Endothelial cell of umbilical vein (primary cell): Measurements from ENCODE around the gene LPIN1. TPM values are rescaled to one million over a fixed set of nuclear protein-coding genes. Genes with fewer than 3 reads are reported as not detected.

Experiments
- BruUV-seq: library from RNA; stranded (reverse); fragments of 400-500 nt; replicated peaks from 2 replicates; lab custom pipeline; 2021; lab: Mats Ljungman, UMichigan
- CTCF ChIA-PET: fragments of 300-600, 350-600 bp; sonication (Branson Sonifier 250); formaldehyde crosslinking; loops from one replicate; lab custom pipeline; 2021; ENCODE audit warnings: antibody characterized with exemption, inconsistent platforms; lab: Charles Lee
- POLR2A ChIA-PET: fragments of 300-600, 350-600 bp; sonication (Branson Sonifier 250); formaldehyde crosslinking; loops from one replicate; lab custom pipeline; 2021; ENCODE audit warnings: antibody characterized with exemption, inconsistent platforms; lab: Charles Lee
- DNase-seq: peaks from one replicate; pipeline ENCODE4 v3.0.0-alpha.2; 2011; ENCODE audit warnings: low read depth, low spot score
- FAIRE-seq: peaks from 2 replicates; lab custom pipeline; 2011; peaks lifted over from hg19 to GRCh38; lab: Jason Lieb, UNC
- H2AFZ ChIP-seq: 2 replicates; pipeline ENCODE4 v1.6.0; 2012; ENCODE audit warnings: low read depth, low read length, control low read depth, inconsistent platforms
- H3K27ac ChIP-seq: 2 replicates; pipeline ENCODE4 v1.5.1; 2011; ENCODE audit warnings: low read depth, mild to moderate bottlenecking, control low read depth, low read length, moderate library complexity; ENCODE audit not compliant: insufficient read depth
- H3K27me3 ChIP-seq, 2 experiments: 2 replicates each; pipeline versions ENCODE4 v1.6.0 to v1.6.1; 2011; ENCODE audit warnings: low read length in 2 of 2, mixed read lengths in 1 of 2; ENCODE audit not compliant: control insufficient read depth in 2 of 2, insufficient read depth in 2 of 2
- H3K36me3 ChIP-seq, 2 experiments: 2 replicates in 1 of 2; 3 replicates in 1 of 2; pipeline ENCODE4 v1.5.1; 2011; ENCODE audit warnings: low read length in 2 of 2, mild to moderate bottlenecking in 1 of 2, moderate library complexity in 1 of 2; ENCODE audit not compliant: control insufficient read depth in 2 of 2, insufficient read depth in 2 of 2; ENCODE audit errors: extremely low read depth in 1 of 2
- H3K4me1 ChIP-seq: 3 replicates; pipeline ENCODE4 v1.5.1; 2011; ENCODE audit warnings: mild to moderate bottlenecking, low read length; ENCODE audit not compliant: control insufficient read depth, insufficient read depth; ENCODE audit errors: extremely low read depth
- H3K4me2 ChIP-seq: 2 replicates; pipeline ENCODE4 v1.6.1; 2011; ENCODE audit warnings: low read length, control low read depth, mixed read lengths; ENCODE audit not compliant: insufficient read depth
- H3K4me3 ChIP-seq, 3 experiments: fragments of 200-600 bp in 1 of 3; sonication (generic), shearing (Covaris generic) in 1 of 3; replicated peaks in 1 of 3; 2 replicates each; pipeline ENCODE4 v1.5.1; 2011 to 2016; ENCODE audit warnings: control low read depth in 3 of 3, low read length in 3 of 3, mild to moderate bottlenecking in 2 of 3, inconsistent platforms in 1 of 3, low read depth in 1 of 3, moderate library complexity in 1 of 3; ENCODE audit not compliant: insufficient read depth in 1 of 3
- H3K79me2 ChIP-seq: 2 replicates; pipeline ENCODE4 v1.6.0; 2012; ENCODE audit warnings: low read length, inconsistent platforms; ENCODE audit not compliant: control insufficient read depth, insufficient read depth
- H3K9ac ChIP-seq: replicated peaks from 2 replicates; pipeline ENCODE3; 2011; ENCODE audit warnings: low read length, control low read depth; ENCODE audit not compliant: insufficient read depth; ENCODE audit errors: extremely low read depth
- H3K9me1 ChIP-seq: replicated peaks from 3 replicates; pipeline ENCODE4 v1.6.0; 2011; ENCODE audit warnings: mild to moderate bottlenecking, low read length; ENCODE audit not compliant: control insufficient read depth, insufficient read depth; ENCODE audit errors: extremely low read depth
- H3K9me3 ChIP-seq: replicated peaks from 2 replicates; pipeline ENCODE4 v1.5.1; 2012; ENCODE audit warnings: low read length, inconsistent platforms; ENCODE audit not compliant: control insufficient read depth, insufficient read depth
- H4K20me1 ChIP-seq: replicated peaks from 2 replicates; pipeline ENCODE3; 2011; ENCODE audit warnings: mild to moderate bottlenecking, low read length; ENCODE audit not compliant: control insufficient read depth, insufficient read depth; ENCODE audit errors: extremely low read depth
- CTCF ChIP-seq, 2 donors: IDR thresholded peaks; 1 replicate in 1 of 2; 2 replicates in 1 of 2; pipeline ENCODE4 v1.5.1; 2011; ENCODE audit warnings: low read length in 2 of 2, mild to moderate bottlenecking in 2 of 2, moderate library complexity in 2 of 2, control low read depth in 1 of 2, inconsistent platforms in 1 of 2, low read depth in 1 of 2; ENCODE audit not compliant: insufficient read depth in 1 of 2; ENCODE audit errors: extremely low read depth in 1 of 2
- EZH2 ChIP-seq: IDR thresholded peaks from 2 replicates; pipeline ENCODE4 v1.6.1; 2012; ENCODE audit warnings: borderline replicate concordance, low read depth, mild to moderate bottlenecking, moderate library complexity, low read length, inconsistent platforms; ENCODE audit not compliant: severe bottlenecking
- FOS ChIP-seq: IDR thresholded peaks from 2 replicates; pipeline ENCODE4 v1.6.1; 2011; ENCODE audit warnings: mild to moderate bottlenecking, low read length, moderate library complexity, borderline replicate concordance; ENCODE audit not compliant: insufficient read depth
- GATA2 ChIP-seq: IDR thresholded peaks from 2 replicates; pipeline ENCODE4 v1.7.0; 2011; ENCODE audit warnings: low read depth, mild to moderate bottlenecking, moderate library complexity, mixed read lengths, low read length; ENCODE audit not compliant: insufficient read length, insufficient read depth
- JUN ChIP-seq: IDR thresholded peaks from 2 replicates; pipeline ENCODE4 v1.6.1; 2011; ENCODE audit warnings: borderline replicate concordance, low read depth; ENCODE audit not compliant: insufficient read length, insufficient read depth
- MYC ChIP-seq: IDR thresholded peaks from one replicate; pipeline ENCODE4 v1.6.1; 2011; ENCODE audit warnings: mild to moderate bottlenecking, low read depth, low read length
- POLR2A ChIP-seq: IDR thresholded peaks from 2 replicates; pipeline ENCODE4 v1.6.1; 2012; ENCODE audit warnings: low read depth, mild to moderate bottlenecking, control low read depth, low read length
- POLR2AphosphoS5 ChIP-seq: IDR thresholded peaks from 2 replicates; pipeline ENCODE4 v1.6.1; 2012; ENCODE audit warnings: low read depth, mild to moderate bottlenecking, control low read depth, low read length, moderate library complexity; ENCODE audit not compliant: insufficient read depth
- dilution Hi-C: fragments of 300-500 bp; cut with MboI; formaldehyde crosslinking; loops from one replicate; pipeline ENCODE4 v1.15.0; 2019; ENCODE audit warnings: low sequenced_read_pairs; ENCODE audit not compliant: extremely low pct_ligation_motif_present
- intact Hi-C: fragments of 100-400 bp; cut with micrococcal nuclease; formaldehyde crosslinking; loops from one replicate; pipeline ENCODE4 v1.10.0; 2022
- polyA plus RNA-seq, 4 experiments: library from polyadenylated mRNA; depleted of rRNA in 3 of 4; stranded (reverse) in 3 of 4; unstranded in 1 of 4; fragments of >200 nt; gene quantifications; 2 replicates each; pipeline versions ENCODE4 v1.2.1 to v1.2.3, GENCODE V29; 2011 to 2012; ENCODE audit warnings: missing spikeins in 1 of 4
- total RNA-seq: library from RNA; stranded (reverse); gene quantifications from 2 replicates; pipeline ENCODE4 v1.2.3, GENCODE V29; 2021
- TF ChIP-seq, protein P1 (sequence below): IDR thresholded peaks from 2 replicates; pipeline ENCODE4 v1.6.1; 2011; ENCODE audit not compliant: insufficient read depth, insufficient read length

LPIN1 gene
- total and polyA plus RNA-seq, 2 donors (not counting 3 experiments of a cell fraction or from before 2014, with no cell fraction given), result 26.6 to 80.4 TPM

GRCh38 chr2:11718606-11719005 is 27.8 kb upstream of the LPIN1 start:
- H2AFZ ChIP-seq, result no peak overlapping the region
- no peaks in the 10 kb centered on the region for H3K9me1 ChIP-seq
- no peak for FAIRE-seq
- H3K79me2 ChIP-seq, result no peaks in the 10 kb centered on the region
- no peak overlapping the region for H3K27ac ChIP-seq
- no peak overlapping the region for H3K9ac ChIP-seq
- ChIA-PET POLR2A (no interaction called here), CTCF (interaction anchor here (0.9 to 2.4 kb wide), 8 partner anchors 14 to 60 kb away, joined by 3 to 12 read pairs (median 4); no protein-coding TSS in a partner anchor)
- H4K20me1 ChIP-seq, result no peaks in the 10 kb centered on the region
- peaks cover 21 to 46% of the 10 kb centered on the region in 2 experiments for H3K27me3 ChIP-seq
- no peaks in the 10 kb centered on the region for H3K9me3 ChIP-seq
- intact Hi-C loops, result no loop called here
- H3K36me3 ChIP-seq, result no peaks in the 10 kb centered on the region
- dilution Hi-C loops, result no loop called here
- no peak overlapping the region for H3K4me3 ChIP-seq
- TF ChIP-seq, protein P1, sequence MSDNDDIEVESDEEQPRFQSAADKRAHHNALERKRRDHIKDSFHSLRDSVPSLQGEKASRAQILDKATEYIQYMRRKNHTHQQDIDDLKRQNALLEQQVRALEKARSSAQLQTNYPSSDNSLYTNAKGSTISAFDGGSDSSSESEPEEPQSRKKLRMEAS, result no peak
- TF ChIP-seq POLR2A, result no peak
- no peak for TF ChIP-seq EZH2
- TF ChIP-seq GATA2, result no peak
- DNase-seq, result no peak
- H3K4me1 ChIP-seq, result no peaks in the 10 kb centered on the region
- BruUV-seq, result no TSS peak
- no peak overlapping the region for H3K4me2 ChIP-seq

GRCh38 chr2:11719230-11719977 is 27.0 kb upstream of the LPIN1 start:
- Histone ChIP-seq H2AFZ (no peak overlapping the region), H3K27me3 (peaks cover 26 to 46% of the 10 kb centered on the region in 2 experiments), H3K36me3 (no peaks in the 10 kb centered on the region), H3K4me1 (no peaks in the 10 kb centered on the region), H3K79me2 (no peaks in the 10 kb centered on the region), H3K9me1 (no peaks in the 10 kb centered on the region), H3K9me3 (no peaks in the 10 kb centered on the region), H3K9ac (no peak overlapping the region), H3K27ac (no peak overlapping the region), H3K4me3 (no peak overlapping the region), H3K4me2 (no peak overlapping the region), H4K20me1 (no peaks in the 10 kb centered on the region)
- BruUV-seq, result no TSS peak
- ChIA-PET POLR2A (no interaction called here), CTCF (interaction anchor here (0.6 to 2.4 kb wide), 8 partner anchors 13 to 213 kb away, joined by 3 to 12 read pairs (median 4); no protein-coding TSS in a partner anchor)
- TF ChIP-seq FOS (no peak), GATA2 (no peak), EZH2 (no peak), POLR2A (no peak), JUN (no peak), MYC (no peak), CTCF (IDR thresholded peaks at IDR 0.05; ENCODE audit: extremely low read depth in 1 of 2, insufficient read depth in 1 of 2, low read depth in 1 of 2, low read length in 2 of 2) (no peak), POLR2AphosphoS5 (no peak)
- TF ChIP-seq, protein P1, result no peak
- dilution Hi-C loops, result no loop called here
- FAIRE-seq (no peak), DNase-seq (no peak)
- intact Hi-C loops, result no loop called here
